SK-N-MC (cell line): Measurements from ENCODE around the gene HTR2B.

Source experiments
- EZH2 ChIP-seq: fragments of 200-600 bp; sonication (generic); IDR thresholded peaks from one replicate; pipeline ENCODE4 v1.6.1; 2017; ENCODE audit warnings: antibody characterized with exemption
- POLR2AphosphoS5 ChIP-seq: IDR thresholded peaks from 2 replicates; pipeline ENCODE4 v1.6.1; 2012; ENCODE audit warnings: mild to moderate bottlenecking, low read depth, low read length, borderline replicate concordance

GRCh38 chr2:231062776-231063175, 62.1 kb downstream of the HTR2B start:
- TF ChIP-seq EZH2 (no peak), POLR2AphosphoS5 (no peak)
